ENCODE measurements around the gene SLC26A1.

Gene SLC26A1

DNA sequence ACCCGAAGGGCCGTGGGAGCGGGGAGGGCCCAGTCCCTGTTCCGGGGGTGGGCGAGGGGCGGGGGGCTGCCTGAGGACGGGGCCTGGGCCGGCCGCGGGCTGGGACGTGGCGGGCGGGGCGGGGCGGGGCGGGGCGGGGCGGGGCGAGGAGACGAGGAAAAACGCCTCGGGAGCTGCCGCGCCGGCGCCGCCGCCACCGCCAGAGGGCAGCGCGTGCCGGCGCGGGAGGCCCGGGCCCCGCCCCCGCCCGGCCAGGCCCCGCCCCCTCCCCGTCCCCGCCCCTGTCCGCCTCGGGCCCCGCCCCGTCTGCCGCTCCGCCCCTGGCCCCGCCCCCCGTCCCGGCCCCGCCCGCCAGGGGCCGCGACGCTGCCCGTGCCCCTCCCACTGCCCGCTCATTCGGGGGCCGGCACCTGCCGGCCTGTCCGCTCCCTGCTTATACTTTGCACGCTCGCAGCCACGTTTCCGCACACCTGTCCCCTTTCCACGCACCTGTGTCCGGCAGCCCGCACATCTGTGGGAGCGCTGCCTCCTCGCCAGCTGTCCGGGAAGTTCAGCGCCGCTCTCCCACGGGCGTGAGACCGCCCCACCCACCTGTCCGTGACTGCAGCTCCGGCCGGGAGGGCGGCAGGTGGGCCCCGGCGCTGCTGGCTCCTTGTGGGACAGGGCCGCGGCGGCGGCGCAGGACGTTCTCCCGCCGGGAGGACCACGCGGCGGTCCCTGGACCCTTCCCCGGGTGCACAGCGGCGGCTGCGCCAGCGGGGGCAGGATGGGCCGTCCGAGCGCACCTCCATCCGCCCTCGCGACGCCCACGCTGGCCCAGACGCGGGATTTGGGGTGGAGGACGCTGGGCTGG, 16.6 kb upstream of the SLC26A1 start:
- Histone ChIP-seq H3K4me3 (replicated peaks; ENCODE audit: low read depth, low read length) (peak overlapping the region; percentile 64), H3K27me3 (replicated peaks; ENCODE audit: control insufficient read depth, insufficient read depth, low read length) (no peaks in the 10 kb centered on the region), H3K36me3 (ENCODE audit: control insufficient read depth, insufficient read depth, low read length) (no peaks in the 10 kb centered on the region)
- TF ChIP-seq, protein P1, sequence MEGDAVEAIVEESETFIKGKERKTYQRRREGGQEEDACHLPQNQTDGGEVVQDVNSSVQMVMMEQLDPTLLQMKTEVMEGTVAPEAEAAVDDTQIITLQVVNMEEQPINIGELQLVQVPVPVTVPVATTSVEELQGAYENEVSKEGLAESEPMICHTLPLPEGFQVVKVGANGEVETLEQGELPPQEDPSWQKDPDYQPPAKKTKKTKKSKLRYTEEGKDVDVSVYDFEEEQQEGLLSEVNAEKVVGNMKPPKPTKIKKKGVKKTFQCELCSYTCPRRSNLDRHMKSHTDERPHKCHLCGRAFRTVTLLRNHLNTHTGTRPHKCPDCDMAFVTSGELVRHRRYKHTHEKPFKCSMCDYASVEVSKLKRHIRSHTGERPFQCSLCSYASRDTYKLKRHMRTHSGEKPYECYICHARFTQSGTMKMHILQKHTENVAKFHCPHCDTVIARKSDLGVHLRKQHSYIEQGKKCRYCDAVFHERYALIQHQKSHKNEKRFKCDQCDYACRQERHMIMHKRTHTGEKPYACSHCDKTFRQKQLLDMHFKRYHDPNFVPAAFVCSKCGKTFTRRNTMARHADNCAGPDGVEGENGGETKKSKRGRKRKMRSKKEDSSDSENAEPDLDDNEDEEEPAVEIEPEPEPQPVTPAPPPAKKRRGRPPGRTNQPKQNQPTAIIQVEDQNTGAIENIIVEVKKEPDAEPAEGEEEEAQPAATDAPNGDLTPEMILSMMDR (IDR thresholded peaks at IDR 0.05; ENCODE audit: insufficient read depth, low read length, poor library complexity, severe bottlenecking) = no peak
- DNase-seq (ENCODE audit: extremely low read depth, insufficient read length) = peak; percentile 66

DNA sequence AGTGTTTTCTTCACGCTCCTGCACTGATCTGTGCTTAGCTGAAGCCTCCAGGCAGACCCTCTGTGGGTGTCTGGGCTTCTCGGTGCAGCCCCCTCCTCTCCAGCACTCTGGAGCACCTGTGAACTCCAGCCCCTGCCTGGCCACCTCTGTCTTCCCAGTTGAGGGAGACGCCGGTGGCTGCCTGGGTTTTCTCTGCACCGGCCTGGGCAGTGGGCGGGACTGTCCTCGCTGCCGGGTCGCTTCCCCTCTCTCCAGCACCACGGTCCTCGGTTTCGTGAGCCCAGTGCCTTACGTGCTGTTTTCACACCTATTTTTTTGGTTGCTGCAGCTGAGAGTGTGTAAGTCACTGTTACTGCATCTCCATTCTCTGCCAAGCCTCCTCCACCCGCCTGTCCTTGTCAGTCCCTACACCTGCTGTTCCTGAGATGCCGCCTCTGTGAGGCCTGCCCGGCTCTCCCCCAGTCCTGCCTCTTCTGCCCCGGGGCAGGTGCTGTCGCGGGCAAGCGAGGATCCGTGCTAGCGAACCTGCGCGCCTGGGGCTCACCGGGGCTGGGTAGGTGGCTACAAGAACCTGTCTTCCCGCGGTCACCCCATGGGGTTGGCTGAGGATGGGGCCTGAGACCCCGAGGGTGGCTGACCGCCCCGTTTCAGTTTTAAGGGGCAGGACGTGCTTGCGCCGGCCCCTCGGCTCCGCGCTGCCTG, 15.8 kb upstream of the SLC26A1 start:
- TF ChIP-seq, protein P1 (IDR thresholded peaks at IDR 0.05; ENCODE audit: insufficient read depth, low read length, poor library complexity, severe bottlenecking) = no peak
- peak; percentile 42 for DNase-seq (ENCODE audit: extremely low read depth, insufficient read length)
- H3K4me3 ChIP-seq (replicated peaks; ENCODE audit: low read depth, low read length) = peak overlapping the region; percentile 64
- H3K36me3 ChIP-seq (ENCODE audit: control insufficient read depth, insufficient read depth, low read length) = no peaks in the 10 kb centered on the region
- H3K27me3 ChIP-seq (replicated peaks; ENCODE audit: control insufficient read depth, insufficient read depth, low read length) = no peaks in the 10 kb centered on the region

DNA sequence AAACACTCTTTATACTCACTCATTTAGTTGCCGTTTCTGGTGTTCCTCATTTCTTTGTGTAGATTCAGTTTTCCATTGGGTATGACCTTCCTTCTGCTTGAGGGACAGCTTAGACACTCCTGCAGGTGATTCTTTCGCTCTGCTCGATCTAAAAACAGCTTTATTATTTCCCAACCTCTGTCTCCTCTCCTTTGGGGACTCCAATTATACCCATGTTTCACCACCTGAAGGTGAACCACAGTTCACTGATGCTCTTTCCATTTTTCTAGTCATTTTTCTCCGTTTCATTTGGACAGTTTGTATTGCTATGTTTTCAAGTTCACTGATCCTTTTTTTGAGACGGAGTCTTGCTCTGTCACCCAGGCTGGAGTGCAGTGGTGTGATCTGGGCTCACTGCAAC, 13.7 kb upstream of the SLC26A1 start:
- Histone ChIP-seq H3K27me3 (replicated peaks; ENCODE audit: control insufficient read depth, insufficient read depth, low read length) (no peaks in the 10 kb centered on the region; the same call in 1 of the 2 replicates), H3K36me3 (ENCODE audit: control insufficient read depth, insufficient read depth, low read length) (no peaks in the 10 kb centered on the region), H3K4me3 (replicated peaks; ENCODE audit: low read depth, low read length) (no peak overlapping the region)
- DNase-seq (ENCODE audit: extremely low read depth, insufficient read length) = no peak
- TF ChIP-seq, protein P1 (IDR thresholded peaks at IDR 0.05; ENCODE audit: insufficient read depth, low read length, poor library complexity, severe bottlenecking) = no peak

DNA sequence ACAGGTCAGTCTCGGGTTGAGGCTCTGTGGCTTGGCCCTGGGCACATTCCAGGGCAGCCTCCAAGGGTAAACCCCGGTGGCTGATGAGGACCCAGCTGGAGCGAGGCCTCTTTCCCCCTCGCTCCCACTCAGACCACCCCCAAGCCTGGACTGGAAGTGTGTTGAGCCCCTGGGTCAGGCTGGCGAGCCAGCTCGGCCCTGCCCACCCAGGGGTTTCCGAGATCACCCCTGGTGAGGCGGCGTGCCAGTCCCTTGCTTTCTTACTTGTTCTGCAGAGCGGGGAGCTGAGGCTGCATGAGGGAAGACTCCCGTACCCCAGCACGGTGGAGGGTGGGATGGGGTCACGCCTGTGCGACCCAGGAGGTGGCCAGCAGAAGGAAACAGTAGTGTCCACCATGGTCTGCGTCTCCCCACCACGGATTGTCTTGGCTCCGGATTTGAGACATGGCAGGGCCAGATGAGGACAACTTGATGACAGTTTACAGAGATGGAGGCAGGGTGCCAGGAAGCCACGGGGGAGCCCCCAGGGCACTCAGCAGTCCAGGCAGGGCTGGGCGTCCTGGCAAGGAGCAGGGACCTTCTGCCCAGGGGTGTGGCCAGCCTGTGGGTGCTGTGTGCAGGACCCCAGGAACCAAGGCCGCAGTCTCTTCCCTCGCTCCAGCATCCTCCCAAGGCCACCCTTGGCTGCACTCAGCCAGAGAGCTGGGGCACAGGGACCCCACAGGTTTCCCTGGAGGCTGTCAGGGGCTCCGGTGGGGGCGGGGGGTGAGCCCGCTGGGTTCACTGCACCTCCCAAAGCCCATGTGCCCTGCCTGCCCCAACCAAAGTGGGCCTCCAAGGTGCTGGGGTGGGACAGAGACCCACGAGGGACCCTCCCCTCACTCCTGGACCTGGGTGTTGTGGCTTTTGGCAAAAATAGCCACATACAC, 11.6 kb upstream of the SLC26A1 start:
- Histone ChIP-seq H3K27me3 (replicated peaks; ENCODE audit: control insufficient read depth, insufficient read depth, low read length) (no peaks in the 10 kb centered on the region; the same call in 1 of the 2 replicates), H3K4me3 (replicated peaks; ENCODE audit: low read depth, low read length) (no peak overlapping the region), H3K36me3 (ENCODE audit: control insufficient read depth, insufficient read depth, low read length) (no peaks in the 10 kb centered on the region)
- TF ChIP-seq, protein P1 (IDR thresholded peaks at IDR 0.05; ENCODE audit: insufficient read depth, low read length, poor library complexity, severe bottlenecking) = no peak
- DNase-seq (ENCODE audit: extremely low read depth, insufficient read length) = no peak

DNA sequence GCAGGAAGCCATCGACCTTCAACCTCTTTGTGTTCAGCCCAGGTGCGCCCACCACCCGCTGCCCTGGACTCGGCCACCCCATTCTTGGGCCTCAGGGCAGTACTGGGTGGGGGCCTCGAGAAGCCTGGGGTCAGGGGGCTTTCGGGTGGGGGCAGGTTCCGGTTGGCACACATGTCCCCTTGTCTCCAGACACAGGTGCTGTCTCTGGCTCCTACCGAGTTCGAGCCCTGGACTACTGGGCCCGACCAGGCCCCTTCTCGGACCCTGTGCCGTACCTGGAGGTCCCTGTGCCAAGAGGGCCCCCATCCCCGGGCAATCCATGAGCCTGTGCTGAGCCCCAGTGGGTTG, 10.8 kb upstream of the SLC26A1 start:
- no peaks in the 10 kb centered on the region for H3K36me3 ChIP-seq (ENCODE audit: control insufficient read depth, insufficient read depth, low read length)
- H3K4me3 ChIP-seq (replicated peaks; ENCODE audit: low read depth, low read length) = no peak overlapping the region
- DNase-seq (ENCODE audit: extremely low read depth, insufficient read length) = no peak
- H3K27me3 ChIP-seq (replicated peaks; ENCODE audit: control insufficient read depth, insufficient read depth, low read length) = peaks cover 2% of the 10 kb centered on the region
- TF ChIP-seq, protein P1 (IDR thresholded peaks at IDR 0.05; ENCODE audit: insufficient read depth, low read length, poor library complexity, severe bottlenecking) = no peak

Measured in GM06990 (cell line).